ENCODE results near the gene IFT88.

IFT88 gene

DNA sequence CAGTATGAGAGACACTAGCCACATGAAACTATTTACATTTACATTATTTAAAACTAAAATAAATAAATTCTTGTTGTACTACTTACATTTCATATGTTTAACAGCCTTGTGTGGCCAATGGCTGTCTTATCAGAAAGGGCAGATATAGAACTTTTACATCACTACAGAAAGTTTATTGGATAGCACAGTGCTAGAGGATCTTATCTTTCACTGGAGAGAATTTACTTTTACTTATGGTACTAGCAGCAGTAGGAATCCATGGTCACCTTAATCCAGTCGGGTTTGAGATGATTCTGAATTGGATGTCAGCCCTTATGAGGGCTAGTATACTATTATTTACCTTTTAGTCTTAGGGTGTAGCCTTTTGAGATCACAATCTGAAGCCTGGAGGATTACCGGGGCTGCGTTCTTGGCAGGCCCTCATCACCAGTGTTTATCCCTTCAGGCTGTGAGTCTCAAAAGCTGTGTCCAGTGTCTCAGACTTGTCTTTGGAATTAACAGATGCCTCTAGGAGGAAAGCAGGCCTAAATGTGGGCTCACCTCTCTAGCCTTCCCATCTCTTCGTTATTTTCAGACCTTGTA lies 21.7 kb downstream of the IFT88 start:
- no peak for DNase-seq (ENCODE audit: extremely low spot score)
- CTCF ChIA-PET: no interaction called here
- TF ChIP-seq, protein P1, sequence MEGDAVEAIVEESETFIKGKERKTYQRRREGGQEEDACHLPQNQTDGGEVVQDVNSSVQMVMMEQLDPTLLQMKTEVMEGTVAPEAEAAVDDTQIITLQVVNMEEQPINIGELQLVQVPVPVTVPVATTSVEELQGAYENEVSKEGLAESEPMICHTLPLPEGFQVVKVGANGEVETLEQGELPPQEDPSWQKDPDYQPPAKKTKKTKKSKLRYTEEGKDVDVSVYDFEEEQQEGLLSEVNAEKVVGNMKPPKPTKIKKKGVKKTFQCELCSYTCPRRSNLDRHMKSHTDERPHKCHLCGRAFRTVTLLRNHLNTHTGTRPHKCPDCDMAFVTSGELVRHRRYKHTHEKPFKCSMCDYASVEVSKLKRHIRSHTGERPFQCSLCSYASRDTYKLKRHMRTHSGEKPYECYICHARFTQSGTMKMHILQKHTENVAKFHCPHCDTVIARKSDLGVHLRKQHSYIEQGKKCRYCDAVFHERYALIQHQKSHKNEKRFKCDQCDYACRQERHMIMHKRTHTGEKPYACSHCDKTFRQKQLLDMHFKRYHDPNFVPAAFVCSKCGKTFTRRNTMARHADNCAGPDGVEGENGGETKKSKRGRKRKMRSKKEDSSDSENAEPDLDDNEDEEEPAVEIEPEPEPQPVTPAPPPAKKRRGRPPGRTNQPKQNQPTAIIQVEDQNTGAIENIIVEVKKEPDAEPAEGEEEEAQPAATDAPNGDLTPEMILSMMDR (IDR thresholded peaks at IDR 0.05; ENCODE audit: control extremely low read depth, extremely low read depth, low read depth, missing control alignments): no peak

DNA sequence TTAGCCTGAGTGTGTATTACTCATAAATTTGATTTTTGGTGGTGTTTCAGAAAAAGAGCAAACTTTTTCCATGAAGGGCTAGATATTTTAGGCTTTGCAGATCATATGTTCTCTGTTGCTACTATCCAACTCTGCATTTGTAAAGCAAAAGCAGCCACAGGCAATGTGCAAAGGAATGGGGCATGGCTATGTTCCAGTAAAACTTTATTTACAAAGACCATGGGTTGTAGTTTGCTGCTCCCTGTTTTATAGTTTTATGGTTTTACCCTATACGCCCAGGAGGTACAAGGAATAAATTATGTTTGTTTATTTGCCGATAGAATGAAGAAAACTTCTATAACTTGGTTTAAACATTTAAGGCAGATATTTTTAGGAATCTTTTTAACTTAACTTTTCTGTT lies 23.6 kb downstream of the IFT88 start:
- CTCF ChIA-PET: no interaction called here
- no peak for DNase-seq (ENCODE audit: extremely low spot score)
- POLR2A ChIA-PET: no interaction called here
- TF ChIP-seq, protein P1 (IDR thresholded peaks at IDR 0.05; ENCODE audit: control extremely low read depth, extremely low read depth, low read depth, missing control alignments): no peak

More for the DNA sequence above, 21.7 kb downstream of the IFT88 start:
- POLR2A ChIA-PET: no interaction called here

DNA sequence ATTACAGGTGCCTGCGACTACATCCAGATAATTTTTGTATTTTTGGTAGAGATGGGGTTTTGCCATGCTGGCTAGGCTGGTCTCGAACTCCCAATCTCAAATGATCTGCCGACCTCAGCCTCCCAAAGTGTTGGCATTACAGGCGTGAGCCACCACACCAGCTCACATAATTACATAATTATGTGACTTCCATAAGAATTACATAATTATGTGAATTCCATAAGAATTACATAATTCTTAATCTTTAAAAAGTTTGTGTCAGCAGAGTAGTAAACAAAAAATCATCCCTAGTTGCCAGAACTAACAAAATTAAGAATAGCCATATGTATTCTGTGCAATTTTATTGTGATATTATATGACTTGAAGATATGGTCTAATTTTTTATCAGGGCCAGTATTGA lies 25.6 kb downstream of the IFT88 start:
- no peak for DNase-seq (ENCODE audit: extremely low spot score)
- TF ChIP-seq, protein P1 (IDR thresholded peaks at IDR 0.05; ENCODE audit: control extremely low read depth, extremely low read depth, low read depth, missing control alignments): no peak
- ChIA-PET POLR2A (no interaction called here), CTCF (interaction anchor here (0.8 to 1.2 kb wide), 4 partner anchors 9 to 97 kb away, joined by 3 read pairs; no protein-coding TSS in a partner anchor)

DNA sequence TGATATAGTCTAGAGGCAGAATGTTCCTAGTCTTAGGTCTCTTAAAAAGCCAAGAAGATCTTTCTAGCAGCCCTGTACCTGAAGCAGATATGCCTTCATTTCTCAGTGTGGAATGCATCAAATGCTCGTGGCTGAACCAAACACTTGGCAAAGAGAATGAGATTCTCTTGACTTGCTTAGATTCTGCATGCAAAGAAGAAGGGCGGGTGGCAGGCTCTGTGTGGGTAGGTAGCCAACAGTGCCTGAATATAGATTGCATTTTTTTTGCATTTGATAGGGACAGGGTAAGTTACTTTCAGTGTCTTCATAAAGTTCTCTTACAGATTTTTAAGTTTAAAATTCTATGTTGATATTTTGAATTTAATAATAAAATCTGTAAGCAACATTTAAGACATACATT lies 27.3 kb downstream of the IFT88 start:
- TF ChIP-seq, protein P1 (IDR thresholded peaks at IDR 0.05; ENCODE audit: control extremely low read depth, extremely low read depth, low read depth, missing control alignments): no peak
- ChIA-PET CTCF (interaction anchor here (1.1 kb wide), 1 partner anchor 338 kb away, joined by 3 read pairs; no protein-coding TSS in a partner anchor), POLR2A (no interaction called here)
- DNase-seq (ENCODE audit: extremely low spot score): no peak

DNA sequence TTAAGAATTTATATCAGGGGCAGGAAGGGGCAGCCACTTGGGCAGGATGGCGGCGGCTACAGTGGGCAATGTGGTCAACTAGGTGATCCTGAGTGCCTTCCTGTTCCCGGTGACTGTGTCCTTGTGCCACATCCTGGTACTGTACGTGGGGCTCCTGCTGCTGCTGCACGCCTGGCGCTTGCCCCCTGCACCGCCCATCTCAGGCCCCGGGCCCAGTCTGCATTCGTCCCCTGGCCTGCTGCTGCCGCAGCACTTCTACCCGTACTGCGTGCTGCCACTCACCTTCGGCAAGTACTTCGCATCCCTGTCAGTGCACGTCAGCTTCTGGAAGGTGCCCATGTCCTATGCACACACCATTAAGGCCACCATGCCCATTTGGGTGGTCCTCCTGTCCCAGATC lies 40.1 kb downstream of the IFT88 start:
- ChIA-PET POLR2A (no interaction called here), CTCF (no interaction called here)
- TF ChIP-seq, protein P1 (IDR thresholded peaks at IDR 0.05; ENCODE audit: control extremely low read depth, extremely low read depth, low read depth, missing control alignments): no peak

DNA sequence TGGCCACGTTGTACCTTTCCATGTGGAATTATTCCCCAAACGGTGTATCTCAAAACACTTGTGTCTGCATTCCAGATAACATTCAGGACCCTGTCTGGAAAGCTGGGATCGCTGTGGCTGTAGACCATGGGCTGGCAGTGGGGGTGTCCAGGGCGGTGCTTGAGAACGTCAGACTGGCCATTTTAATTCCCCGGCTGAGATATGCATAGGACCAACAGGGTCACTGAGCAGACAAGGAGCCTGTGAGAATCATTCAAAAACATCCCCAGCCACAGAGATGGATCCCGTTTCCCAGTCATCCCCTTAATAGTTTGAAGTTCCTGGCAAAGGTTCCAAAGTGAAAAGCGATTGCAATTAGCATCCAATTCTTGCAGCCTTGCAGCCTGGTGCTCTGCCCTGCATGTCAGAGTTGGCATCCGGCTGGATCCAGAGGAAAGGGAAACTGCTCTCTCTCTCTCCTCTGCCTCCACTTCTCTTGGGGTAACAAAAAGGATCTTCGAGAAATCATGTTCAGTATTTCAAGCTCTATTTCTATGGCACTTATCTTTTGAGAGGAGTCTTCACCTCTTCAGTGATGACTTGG lies 41.6 kb downstream of the IFT88 start:
- CTCF ChIA-PET: no interaction called here
- TF ChIP-seq, protein P1 (IDR thresholded peaks at IDR 0.05; ENCODE audit: control extremely low read depth, extremely low read depth, low read depth, missing control alignments): no peak
- POLR2A ChIA-PET: no interaction called here

More for the DNA sequence above, 40.1 kb downstream of the IFT88 start:
- DNase-seq (ENCODE audit: extremely low spot score): no peak

More for the DNA sequence above, 41.6 kb downstream of the IFT88 start:
- DNase-seq (ENCODE audit: extremely low spot score): no peak
